Testis (tissue), 3 donors: ENCODE data around the gene MRPS34. TPM values are rescaled to one million over a fixed set of nuclear protein-coding genes. Genes with fewer than 3 reads are reported as not detected.

Source experiments
- DNase-seq: peaks from one replicate; pipeline ENCODE4 v3.0.0-alpha.2; 2019
- H3K27ac ChIP-seq, 2 donors: fragments of 200-600 bp; sonication (generic); one replicate each; pipeline ENCODE4 v1.5.1; 2019
- H3K27me3 ChIP-seq: fragments of 200-600 bp; sonication (generic); one replicate; pipeline ENCODE4 v1.5.1; 2019
- H3K36me3 ChIP-seq: fragments of 200-600 bp; sonication (generic); one replicate; pipeline ENCODE4 v1.5.1; 2017; ENCODE audit warnings: low read depth; ENCODE audit errors: missing control alignments
- H3K4me1 ChIP-seq: fragments of 200-600 bp; sonication (generic); one replicate; pipeline ENCODE4 v1.5.1; 2019
- H3K4me3 ChIP-seq, 2 donors: fragments of 200-600 bp; sonication (generic); one replicate each; pipeline ENCODE4 v1.5.1; 2017 to 2019
- H3K9me3 ChIP-seq: fragments of 200-600 bp; sonication (generic); one replicate; pipeline ENCODE4 v1.5.1; 2017
- POLR2A ChIP-seq: fragments of 450-650 bp; IDR thresholded peaks from one replicate; pipeline ENCODE4 v1.6.1; 2017; ENCODE audit warnings: antibody characterized with exemption, mild to moderate bottlenecking, moderate library complexity
- WGBS, 2 donors: methylation state at CpG; one replicate each; pipeline ENCODE4 v1.1.5; 2018; 5-methylcytosine and 5-hydroxymethylcytosine counted together
- intact Hi-C: fragments of 100-400 bp; cut with DNase I; formaldehyde crosslinking; loops from one replicate; pipeline ENCODE4 v1.15.1; 2023; ENCODE audit warnings: low total_unique reads
- microRNA-seq, 2 donors: library from miRNA; unstranded; fragments of <30 nt; microRNA quantifications; one replicate each; pipeline ENCODE4, GENCODE V29; 2016; ENCODE audit warnings: borderline number of aligned reads in 2 of 2, borderline replicate concordance in 1 of 2
- polyA plus RNA-seq: library from polyadenylated mRNA; stranded (reverse); fragments of 350-450 nt; fragmentation: Illumina TruSeq; extraction: RNeasy Lipid Tissue Mini Kit (QIAGEN cat#74804); gene quantifications from one replicate; pipeline ENCODE4 v1.2.3, GENCODE V29; 2014; ENCODE audit warnings: low read depth, low replicate concordance; ENCODE audit not compliant: insufficient read depth
- small RNA-seq, 2 donors: library from RNA; depleted of rRNA; stranded (forward); fragments of <200 nt; gene quantifications; one replicate each; pipeline ENCODE3, GENCODE V24; 2016
- total RNA-seq, 2 donors: library from RNA; depleted of rRNA; stranded (reverse); fragments of >200 nt; gene quantifications; one replicate each; pipeline ENCODE4 v1.2.3, GENCODE V29; 2016
- TF ChIP-seq, protein P1 (sequence below), 3 experiments: fragments of 450-650 bp in 2 of 3; fragments of 200-600 bp in 1 of 3; sonication (generic) in 1 of 3; IDR thresholded peaks; one replicate each; pipeline ENCODE4 v1.5.1; 2016 to 2019; ENCODE audit warnings: antibody characterized with exemption in 3 of 3, mild to moderate bottlenecking in 2 of 3, moderate library complexity in 1 of 3

The MRPS34 gene
- total and polyA plus RNA-seq, 3 donors from 2014 or later = 49.2 to 81.6 (median 66.5) TPM

DNA sequence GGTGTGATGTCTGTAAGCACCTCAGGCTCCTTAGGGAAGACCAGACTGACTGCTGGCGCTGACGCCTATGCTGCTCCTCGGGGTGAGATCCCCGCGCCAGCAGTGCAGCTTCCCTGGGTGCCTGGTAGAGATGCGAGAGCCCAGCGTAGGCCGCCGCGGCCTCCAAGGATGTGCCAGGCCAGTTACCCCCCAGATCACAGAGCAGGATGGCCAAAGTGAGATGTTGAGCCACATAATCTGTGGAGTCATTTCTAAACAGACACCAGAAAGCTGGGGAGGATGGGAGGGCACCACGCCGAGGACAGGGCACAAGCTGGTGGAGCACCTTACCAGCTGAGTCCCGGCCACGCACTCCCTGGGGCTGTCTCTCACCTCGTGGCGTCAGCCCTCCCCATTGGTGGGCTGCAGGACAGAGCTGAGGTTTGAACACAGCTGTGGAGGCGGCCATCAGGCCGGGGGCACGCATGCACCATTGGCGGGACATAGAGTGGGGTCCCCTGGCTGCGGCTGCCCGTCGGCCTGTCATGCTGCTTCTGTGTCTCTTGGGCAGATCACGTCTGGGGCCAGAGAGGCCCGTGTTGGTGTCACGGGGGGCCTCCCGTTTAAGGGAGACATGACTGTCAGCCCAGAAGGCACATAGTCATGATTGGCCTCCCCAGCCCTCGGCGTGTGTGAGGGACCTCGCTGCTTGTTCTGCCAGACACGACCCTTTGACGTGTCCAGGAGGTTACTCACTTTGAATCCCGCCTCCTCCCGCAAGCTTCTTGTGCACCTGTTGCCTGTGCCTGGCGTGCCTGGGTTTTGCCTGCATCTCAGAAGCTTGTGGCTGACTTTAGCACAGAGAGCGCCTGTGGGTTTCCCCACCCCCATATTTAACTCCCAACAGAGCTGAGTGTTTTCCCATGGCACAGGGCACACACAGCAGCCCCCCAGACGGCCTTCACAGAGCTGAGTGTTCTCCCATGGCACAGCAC, 45.0 kb downstream of the MRPS34 start:
- Histone ChIP-seq H3K27me3 (no peaks in the 10 kb centered on the region), H3K9me3 (no peaks in the 10 kb centered on the region), H3K4me3 (no peak overlapping the region), H3K27ac (no peak overlapping the region), H3K36me3 (no peaks in the 10 kb centered on the region), H3K4me1 (peaks cover 3% of the 10 kb centered on the region)
- intact Hi-C loops = no loop called here
- no peak for TF ChIP-seq POLR2A
- TF ChIP-seq, protein P1, sequence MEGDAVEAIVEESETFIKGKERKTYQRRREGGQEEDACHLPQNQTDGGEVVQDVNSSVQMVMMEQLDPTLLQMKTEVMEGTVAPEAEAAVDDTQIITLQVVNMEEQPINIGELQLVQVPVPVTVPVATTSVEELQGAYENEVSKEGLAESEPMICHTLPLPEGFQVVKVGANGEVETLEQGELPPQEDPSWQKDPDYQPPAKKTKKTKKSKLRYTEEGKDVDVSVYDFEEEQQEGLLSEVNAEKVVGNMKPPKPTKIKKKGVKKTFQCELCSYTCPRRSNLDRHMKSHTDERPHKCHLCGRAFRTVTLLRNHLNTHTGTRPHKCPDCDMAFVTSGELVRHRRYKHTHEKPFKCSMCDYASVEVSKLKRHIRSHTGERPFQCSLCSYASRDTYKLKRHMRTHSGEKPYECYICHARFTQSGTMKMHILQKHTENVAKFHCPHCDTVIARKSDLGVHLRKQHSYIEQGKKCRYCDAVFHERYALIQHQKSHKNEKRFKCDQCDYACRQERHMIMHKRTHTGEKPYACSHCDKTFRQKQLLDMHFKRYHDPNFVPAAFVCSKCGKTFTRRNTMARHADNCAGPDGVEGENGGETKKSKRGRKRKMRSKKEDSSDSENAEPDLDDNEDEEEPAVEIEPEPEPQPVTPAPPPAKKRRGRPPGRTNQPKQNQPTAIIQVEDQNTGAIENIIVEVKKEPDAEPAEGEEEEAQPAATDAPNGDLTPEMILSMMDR (IDR thresholded peaks at IDR 0.05) = no peak
- 91 to 95% methylated on average over 17 to 36 of the region's 37 CpGs for WGBS, 2 donors
- no peak for DNase-seq

DNA sequence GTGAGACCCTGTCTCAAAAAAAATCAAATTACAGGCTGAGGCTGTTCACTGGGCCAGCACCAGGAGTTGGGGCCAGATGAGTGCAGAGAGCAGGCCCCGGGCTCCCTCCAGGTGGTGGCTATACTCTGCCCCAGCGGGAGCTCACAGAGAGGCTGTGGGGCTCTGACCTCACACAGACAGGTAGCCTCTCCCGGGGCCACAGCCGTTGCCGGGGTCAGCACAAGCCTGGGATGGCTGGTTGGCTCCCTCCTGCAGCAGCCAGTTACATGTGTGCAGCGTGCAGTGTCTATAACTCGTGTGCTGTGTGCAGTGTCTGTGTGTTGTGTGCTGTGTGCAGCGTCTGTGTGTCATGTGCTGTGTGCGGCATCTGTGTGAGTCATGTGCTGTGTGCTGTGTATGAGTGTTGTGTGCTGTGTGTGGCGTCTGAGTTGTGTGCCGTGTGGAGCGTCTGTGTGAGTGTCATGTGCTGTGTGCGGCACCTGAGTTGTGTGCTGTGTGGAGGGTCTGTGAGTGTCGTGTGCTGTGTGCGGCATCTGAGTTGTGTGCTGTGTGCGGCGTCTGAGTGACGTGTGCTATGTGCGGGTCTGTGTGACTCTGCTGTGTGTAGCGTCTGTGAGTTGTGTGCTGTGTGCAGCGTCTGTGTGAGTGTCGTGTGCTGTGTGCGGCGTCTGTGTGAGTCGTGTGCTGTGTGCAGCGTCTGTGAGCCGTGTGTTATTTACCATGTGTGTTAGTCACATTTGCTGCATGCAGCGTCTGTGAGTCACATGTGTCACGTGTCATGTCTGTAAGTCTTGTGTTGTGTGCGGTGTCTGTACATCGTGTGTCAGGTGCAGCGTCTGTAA, 46.1 kb downstream of the MRPS34 start:
- no peak overlapping the region for H3K27ac ChIP-seq
- intact Hi-C loops = no loop called here
- no peaks in the 10 kb centered on the region for H3K36me3 ChIP-seq
- no peaks in the 10 kb centered on the region for H3K9me3 ChIP-seq
- H3K4me3 ChIP-seq = no peak overlapping the region
- no peak for DNase-seq
- H3K4me1 ChIP-seq = peaks cover 3% of the 10 kb centered on the region
- TF ChIP-seq POLR2A = no peak
- TF ChIP-seq, protein P1 (IDR thresholded peaks at IDR 0.05) = no peak
- WGBS, 2 donors = 96% methylated on average over 23 to 32 of the region's 32 CpGs
- no peaks in the 10 kb centered on the region for H3K27me3 ChIP-seq

DNA sequence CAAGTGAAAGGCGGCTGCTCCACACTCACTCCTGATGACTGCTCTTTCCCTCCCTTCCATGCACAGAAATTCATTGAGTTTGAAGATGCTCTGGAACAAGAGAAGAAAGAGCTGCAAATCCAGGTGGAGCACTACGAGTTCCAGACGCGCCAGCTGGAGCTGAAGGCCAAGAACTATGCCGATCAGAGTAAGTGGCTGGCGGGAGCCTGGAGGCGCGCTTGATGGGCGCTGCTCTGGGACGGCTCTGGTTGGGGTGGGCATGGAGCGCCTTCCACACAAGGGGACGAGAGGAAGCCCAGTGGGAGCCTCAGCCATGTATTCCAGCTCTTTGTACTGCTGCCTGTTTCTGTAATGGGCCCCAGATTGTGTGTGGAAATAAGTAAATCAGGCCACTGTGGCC, 48.4 kb downstream of the MRPS34 start:
- no peak for TF ChIP-seq POLR2A
- TF ChIP-seq, protein P1 (IDR thresholded peaks at IDR 0.05) = no peak
- Histone ChIP-seq H3K4me1 (peaks cover 3% of the 10 kb centered on the region), H3K4me3 (no peak overlapping the region), H3K27ac (no peak overlapping the region), H3K27me3 (no peaks in the 10 kb centered on the region), H3K36me3 (no peaks in the 10 kb centered on the region), H3K9me3 (no peaks in the 10 kb centered on the region)
- no peak for DNase-seq
- intact Hi-C loops = no loop called here
- 83 to 93% methylated on average over 12 of the region's 12 CpGs for WGBS, 2 donors

DNA sequence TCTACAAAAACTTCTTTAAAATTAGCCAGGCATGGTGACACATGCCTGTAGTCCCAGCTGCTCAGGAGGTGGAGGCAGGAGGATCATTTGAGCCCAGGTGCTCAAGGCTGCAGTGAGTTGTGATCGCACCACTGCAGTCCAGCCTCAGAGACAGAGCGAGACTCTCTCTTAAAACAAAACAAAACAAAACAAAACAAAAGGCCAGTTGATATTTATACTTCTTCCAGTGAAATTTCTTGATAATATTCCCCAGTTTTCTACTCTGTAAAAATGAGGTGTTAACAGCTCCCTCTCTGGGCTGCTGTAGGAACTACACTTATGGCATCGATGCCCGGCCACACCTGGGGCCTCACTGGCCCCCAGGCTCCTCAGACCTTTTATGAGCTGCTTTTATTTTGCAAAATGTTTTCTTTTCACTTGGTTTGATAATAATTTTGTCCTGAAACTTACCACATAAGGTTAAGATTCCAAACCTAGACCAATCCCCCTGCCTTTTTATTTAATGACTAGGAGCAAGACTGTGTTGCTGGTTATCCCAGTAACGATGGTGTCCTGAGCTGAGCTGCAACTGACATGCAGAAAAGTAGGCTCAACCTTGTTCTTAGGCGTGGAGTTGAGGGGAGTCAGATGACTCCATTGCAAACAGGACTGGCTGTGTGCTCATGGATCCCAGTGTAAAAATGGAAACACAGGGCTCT, 49.3 kb downstream of the MRPS34 start:
- peak; percentile 65 for DNase-seq
- H3K36me3 ChIP-seq = no peaks in the 10 kb centered on the region
- H3K27me3 ChIP-seq = no peaks in the 10 kb centered on the region
- no peaks in the 10 kb centered on the region for H3K9me3 ChIP-seq
- no peak overlapping the region for H3K4me3 ChIP-seq
- intact Hi-C loops = no loop called here
- no peak for TF ChIP-seq POLR2A
- TF ChIP-seq, protein P1 (IDR thresholded peaks at IDR 0.05) = peak; percentile 52 to 81 (median 63)
- H3K27ac ChIP-seq = no peak overlapping the region
- WGBS, 2 donors = 52 to 57% methylated on average over 6 of the region's 6 CpGs
- H3K4me1 ChIP-seq = peaks cover 3% of the 10 kb centered on the region

Small RNAs within 50 kb of the gene (microRNA-seq; reads per million reads assigned to microRNA genes)
- gene MIR3177 = 0 to 1.4 reads per million in 2 donors

Small RNAs within 50 kb of the gene (small RNA-seq; reads per million reads assigned to genes)
- 0 reads per million in 2 donors for gene MIR3177

Other genes starting within 250 kb of the MRPS34 start
- gene TMEM204, start 239.5 kb downstream of the MRPS34 start, total RNA-seq = 10 to 100 TPM; 19.4 to 21.4 TPM
- gene TMEM204, start 239.5 kb downstream of the MRPS34 start, polyA plus RNA-seq = 13.7 TPM
- 10 to 100 TPM; 57.4 to 74.0 TPM for gene IFT140, start 161.1 kb downstream of the MRPS34 start, total RNA-seq
- 113 TPM for gene IFT140, start 161.1 kb downstream of the MRPS34 start, polyA plus RNA-seq
- gene CRAMP1, start 160.8 kb downstream of the MRPS34 start, total RNA-seq = 10 to 100 TPM; 54.8 to 65.1 TPM
- 54.1 TPM for gene CRAMP1, start 160.8 kb downstream of the MRPS34 start, polyA plus RNA-seq
- gene JPT2, start 94.9 kb downstream of the MRPS34 start, total RNA-seq = 10 to 100 TPM; 25.8 to 27.9 TPM
- gene JPT2, start 94.9 kb downstream of the MRPS34 start, polyA plus RNA-seq = 45.2 TPM
- gene MAPK8IP3, start 66.9 kb downstream of the MRPS34 start, total RNA-seq = 100 to 1,000 TPM; 128 to 154 TPM
- gene MAPK8IP3, start 66.9 kb downstream of the MRPS34 start, polyA plus RNA-seq = 52.7 TPM
- gene NME3, start 1.6 kb downstream of the MRPS34 start, total RNA-seq = 100 to 1,000 TPM; 100 to 119 TPM
- gene NME3, start 1.6 kb downstream of the MRPS34 start, polyA plus RNA-seq = 29.3 TPM
- gene EME2, start 324 bp downstream of the MRPS34 start, total RNA-seq = 10 to 100 TPM; 20.3 to 34.2 TPM
- 12.5 TPM for gene EME2, start 324 bp downstream of the MRPS34 start, polyA plus RNA-seq
- 100 to 1,000 TPM; 111 to 114 TPM for gene SPSB3, start 9.4 kb upstream of the MRPS34 start, total RNA-seq
- gene SPSB3, start 9.4 kb upstream of the MRPS34 start, polyA plus RNA-seq = 43.8 TPM
- 10 to 100 TPM; 81.5 to 90.8 TPM for gene NUBP2, start 9.8 kb upstream of the MRPS34 start, total RNA-seq
- 49.8 TPM for gene NUBP2, start 9.8 kb upstream of the MRPS34 start, polyA plus RNA-seq
- gene IGFALS, start 20.6 kb upstream of the MRPS34 start, total RNA-seq = 1 to 10 TPM; 3.2 to 6.7 TPM
- gene IGFALS, start 20.6 kb upstream of the MRPS34 start, polyA plus RNA-seq = 0.38 TPM
- 100 to 1,000 TPM; 163 to 176 TPM for gene HAGH, start 53.7 kb upstream of the MRPS34 start, total RNA-seq
- 266 TPM for gene HAGH, start 53.7 kb upstream of the MRPS34 start, polyA plus RNA-seq
- gene FAHD1, start 54.1 kb upstream of the MRPS34 start, total RNA-seq = 10 to 100 TPM; 57.5 to 65.8 TPM
- 20.6 TPM for gene FAHD1, start 54.1 kb upstream of the MRPS34 start, polyA plus RNA-seq
- 10 to 100 TPM; 34.6 to 53.9 TPM for gene MEIOB, start 99.0 kb upstream of the MRPS34 start, total RNA-seq
- 53.8 TPM for gene MEIOB, start 99.0 kb upstream of the MRPS34 start, polyA plus RNA-seq
- gene HS3ST6, start 145.3 kb upstream of the MRPS34 start, total RNA-seq = 1 to 10 TPM in 1 of 2 donors, under 1 TPM in 1; 0.94 to 1.6 TPM
- gene HS3ST6, start 145.3 kb upstream of the MRPS34 start, polyA plus RNA-seq = 0.34 TPM
- 10 to 100 TPM; 17.5 to 19.8 TPM for gene MSRB1, start 170.1 kb upstream of the MRPS34 start, total RNA-seq
- gene MSRB1, start 170.1 kb upstream of the MRPS34 start, polyA plus RNA-seq = 35.2 TPM
- 1 to 10 TPM; 7.3 to 9.8 TPM for gene RPL3L, start 181.6 kb upstream of the MRPS34 start, total RNA-seq
- 10.4 TPM for gene RPL3L, start 181.6 kb upstream of the MRPS34 start, polyA plus RNA-seq
- 100 to 1,000 TPM; 127 to 211 TPM for gene NDUFB10, start 186.4 kb upstream of the MRPS34 start, total RNA-seq
- 186 TPM for gene NDUFB10, start 186.4 kb upstream of the MRPS34 start, polyA plus RNA-seq
- gene RPS2, start 191.7 kb upstream of the MRPS34 start, total RNA-seq = 1,000 to 10,000 TPM in 1 of 2 donors, 100 to 1,000 TPM in 1; 744 to 1,779 TPM
- gene RPS2, start 191.7 kb upstream of the MRPS34 start, polyA plus RNA-seq = 1,272 TPM
- 100 to 1,000 TPM in 1 of 2 donors, 10 to 100 TPM in 1; 86.7 to 210 TPM for gene RNF151, start 193.7 kb upstream of the MRPS34 start, total RNA-seq
- gene RNF151, start 193.7 kb upstream of the MRPS34 start, polyA plus RNA-seq = 153 TPM
- 100 to 1,000 TPM in 1 of 2 donors, 10 to 100 TPM in 1; 83.4 to 109 TPM for gene TBL3, start 198.9 kb upstream of the MRPS34 start, total RNA-seq
- 77.1 TPM for gene TBL3, start 198.9 kb upstream of the MRPS34 start, polyA plus RNA-seq
- 1 to 10 TPM; 4.8 to 7.6 TPM for gene NOXO1, start 208.3 kb upstream of the MRPS34 start, total RNA-seq
- gene NOXO1, start 208.3 kb upstream of the MRPS34 start, polyA plus RNA-seq = 3.7 TPM
- gene GFER, start 211.1 kb upstream of the MRPS34 start, total RNA-seq = 10 to 100 TPM; 25.7 to 25.8 TPM
- 40.0 TPM for gene GFER, start 211.1 kb upstream of the MRPS34 start, polyA plus RNA-seq
- gene SYNGR3, start 216.8 kb upstream of the MRPS34 start, total RNA-seq = 10 to 100 TPM; 20.9 to 33.5 TPM
- 10.0 TPM for gene SYNGR3, start 216.8 kb upstream of the MRPS34 start, polyA plus RNA-seq
- gene ZNF598, start 236.7 kb upstream of the MRPS34 start, total RNA-seq = 10 to 100 TPM; 80.4 to 94.6 TPM
- gene ZNF598, start 236.7 kb upstream of the MRPS34 start, polyA plus RNA-seq = 46.3 TPM
- 1 to 10 TPM; 7.3 to 8.2 TPM for gene NPW, start 246.7 kb upstream of the MRPS34 start, total RNA-seq
- 3.9 TPM for gene NPW, start 246.7 kb upstream of the MRPS34 start, polyA plus RNA-seq